ENCODE results near the gene PRKCA. TPM values are rescaled to one million over a fixed set of nuclear protein-coding genes. Genes with fewer than 3 reads are reported as not detected.
"Not testable (repeated sequence)": the region's sequence is repeated elsewhere in the genome, so short reads cannot be mapped to it uniquely, and the experiment has no call there.

Gene PRKCA
- total RNA-seq, 1 donor from 2014 or later: 29.0 TPM

DNA sequence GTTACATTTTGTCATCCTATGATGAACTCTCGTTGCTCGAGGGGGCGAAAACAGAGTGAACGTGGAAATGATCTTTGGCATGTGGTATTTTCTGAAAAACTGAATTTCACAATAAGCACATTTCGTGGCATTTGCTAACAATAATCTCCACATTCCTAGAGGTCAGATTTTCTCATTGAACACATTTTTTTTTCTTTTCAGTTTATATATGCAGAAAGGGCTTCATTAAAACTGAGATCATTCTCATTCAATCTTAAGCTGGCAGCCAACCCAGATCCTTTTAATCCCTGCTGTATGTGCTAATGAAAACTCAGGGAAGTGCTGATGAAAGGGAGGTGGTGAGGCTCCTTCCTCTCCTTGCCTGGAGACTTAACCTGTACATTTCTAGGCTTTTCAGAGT lies 52.6 kb downstream of the PRKCA start:
- TF ChIP-seq, protein P1, sequence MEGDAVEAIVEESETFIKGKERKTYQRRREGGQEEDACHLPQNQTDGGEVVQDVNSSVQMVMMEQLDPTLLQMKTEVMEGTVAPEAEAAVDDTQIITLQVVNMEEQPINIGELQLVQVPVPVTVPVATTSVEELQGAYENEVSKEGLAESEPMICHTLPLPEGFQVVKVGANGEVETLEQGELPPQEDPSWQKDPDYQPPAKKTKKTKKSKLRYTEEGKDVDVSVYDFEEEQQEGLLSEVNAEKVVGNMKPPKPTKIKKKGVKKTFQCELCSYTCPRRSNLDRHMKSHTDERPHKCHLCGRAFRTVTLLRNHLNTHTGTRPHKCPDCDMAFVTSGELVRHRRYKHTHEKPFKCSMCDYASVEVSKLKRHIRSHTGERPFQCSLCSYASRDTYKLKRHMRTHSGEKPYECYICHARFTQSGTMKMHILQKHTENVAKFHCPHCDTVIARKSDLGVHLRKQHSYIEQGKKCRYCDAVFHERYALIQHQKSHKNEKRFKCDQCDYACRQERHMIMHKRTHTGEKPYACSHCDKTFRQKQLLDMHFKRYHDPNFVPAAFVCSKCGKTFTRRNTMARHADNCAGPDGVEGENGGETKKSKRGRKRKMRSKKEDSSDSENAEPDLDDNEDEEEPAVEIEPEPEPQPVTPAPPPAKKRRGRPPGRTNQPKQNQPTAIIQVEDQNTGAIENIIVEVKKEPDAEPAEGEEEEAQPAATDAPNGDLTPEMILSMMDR (IDR thresholded peaks at IDR 0.05): no peak
- ATAC-seq (no peak), DNase-seq (no peak)
- Histone ChIP-seq H3K4me1 (peaks cover 13% of the 10 kb centered on the region), H3K27me3 (ENCODE audit: low read depth) (no peaks in the 10 kb centered on the region), H3K27ac (no peak overlapping the region), H3K9me3 (no peaks in the 10 kb centered on the region), H3K4me3 (no peak overlapping the region), H3K36me3 (no peaks in the 10 kb centered on the region)
- intact Hi-C loops (cut with DNase I): no loop called here

DNA sequence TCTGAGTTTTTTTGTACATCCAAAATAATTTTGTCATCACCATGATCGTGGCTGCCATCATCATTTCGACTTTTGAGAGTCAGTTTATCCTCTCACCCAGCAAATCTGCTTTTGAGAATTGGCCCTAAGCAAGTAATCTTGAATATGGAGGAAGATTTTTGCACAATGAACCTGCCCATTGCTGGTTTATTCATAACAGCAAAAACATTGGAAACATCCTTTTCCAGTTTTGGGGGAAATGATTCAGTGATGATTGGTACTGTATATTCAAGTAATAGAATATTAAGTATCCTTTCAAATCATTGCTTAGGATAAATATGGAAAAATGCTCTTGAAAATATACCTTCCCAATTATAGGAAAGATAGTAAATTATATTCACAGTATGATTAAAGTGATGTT lies 53.1 kb downstream of the PRKCA start:
- no peak for ATAC-seq
- TF ChIP-seq, protein P1 (IDR thresholded peaks at IDR 0.05): no peak
- intact Hi-C loops (cut with DNase I): no loop called here

DNA sequence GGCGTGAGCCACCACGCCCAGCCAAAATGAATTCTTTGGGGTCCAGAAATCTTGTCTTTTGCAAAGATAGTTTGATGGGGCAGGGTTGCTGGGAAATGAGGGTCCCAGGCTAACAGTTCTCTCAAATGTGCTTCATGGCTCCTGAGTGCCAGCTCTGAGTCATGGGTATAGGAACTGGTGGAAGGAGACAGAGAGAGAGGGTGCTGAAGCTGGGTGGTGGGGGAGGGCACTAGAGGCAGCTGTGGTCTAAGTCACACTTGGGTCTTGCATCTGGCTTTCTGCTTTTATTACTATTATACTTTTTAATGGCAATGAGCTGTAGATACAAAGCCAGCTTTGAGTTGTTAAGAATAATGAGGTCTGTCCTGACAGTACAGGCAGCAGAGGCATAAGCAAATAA lies 54.6 kb downstream of the PRKCA start:
- ATAC-seq: no peak
- no peak overlapping the region for H3K4me3 ChIP-seq
- TF ChIP-seq, protein P1 (IDR thresholded peaks at IDR 0.05): no peak

More for the DNA sequence above, 53.1 kb downstream of the PRKCA start:
- Histone ChIP-seq H3K9me3 (no peaks in the 10 kb centered on the region), H3K27me3 (ENCODE audit: low read depth) (no peaks in the 10 kb centered on the region), H3K36me3 (no peaks in the 10 kb centered on the region), H3K27ac (no peak overlapping the region), H3K4me1 (peaks cover 7% of the 10 kb centered on the region), H3K4me3 (no peak overlapping the region)
- no peak for DNase-seq

DNA sequence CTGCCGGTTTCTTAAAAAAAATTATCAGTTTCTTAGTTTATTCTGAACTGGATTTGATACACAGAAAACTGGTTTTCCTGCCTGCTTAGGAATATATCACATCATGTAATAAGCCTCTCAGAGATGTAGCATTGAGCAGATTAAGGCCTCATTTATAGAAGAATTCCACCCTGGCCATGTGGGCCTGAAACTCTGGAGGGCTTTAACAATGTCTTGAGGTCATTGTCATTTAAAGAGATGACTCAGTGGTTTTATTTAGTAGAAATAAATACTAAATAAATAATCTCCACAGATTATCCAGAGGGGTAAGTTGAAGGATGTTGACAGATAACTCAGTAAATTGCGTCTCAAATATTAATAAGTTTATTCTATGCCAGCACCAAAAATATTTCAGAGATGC lies 56.9 kb downstream of the PRKCA start:
- Histone ChIP-seq H3K9me3 (no peaks in the 10 kb centered on the region), H3K27ac (no peak overlapping the region), H3K4me3 (no peak overlapping the region), H3K4me1 (no peaks in the 10 kb centered on the region), H3K36me3 (no peaks in the 10 kb centered on the region), H3K27me3 (ENCODE audit: low read depth) (no peaks in the 10 kb centered on the region)
- DNase-seq (no peak), ATAC-seq (no peak)
- TF ChIP-seq, protein P1 (IDR thresholded peaks at IDR 0.05): no peak
- intact Hi-C loops (cut with DNase I): no loop called here

More for the DNA sequence above, 54.6 kb downstream of the PRKCA start:
- Histone ChIP-seq H3K4me1 (no peaks in the 10 kb centered on the region), H3K27ac (no peak overlapping the region), H3K9me3 (no peaks in the 10 kb centered on the region), H3K36me3 (no peaks in the 10 kb centered on the region), H3K27me3 (ENCODE audit: low read depth) (no peaks in the 10 kb centered on the region)
- intact Hi-C loops (cut with DNase I): no loop called here
- no peak for DNase-seq

DNA sequence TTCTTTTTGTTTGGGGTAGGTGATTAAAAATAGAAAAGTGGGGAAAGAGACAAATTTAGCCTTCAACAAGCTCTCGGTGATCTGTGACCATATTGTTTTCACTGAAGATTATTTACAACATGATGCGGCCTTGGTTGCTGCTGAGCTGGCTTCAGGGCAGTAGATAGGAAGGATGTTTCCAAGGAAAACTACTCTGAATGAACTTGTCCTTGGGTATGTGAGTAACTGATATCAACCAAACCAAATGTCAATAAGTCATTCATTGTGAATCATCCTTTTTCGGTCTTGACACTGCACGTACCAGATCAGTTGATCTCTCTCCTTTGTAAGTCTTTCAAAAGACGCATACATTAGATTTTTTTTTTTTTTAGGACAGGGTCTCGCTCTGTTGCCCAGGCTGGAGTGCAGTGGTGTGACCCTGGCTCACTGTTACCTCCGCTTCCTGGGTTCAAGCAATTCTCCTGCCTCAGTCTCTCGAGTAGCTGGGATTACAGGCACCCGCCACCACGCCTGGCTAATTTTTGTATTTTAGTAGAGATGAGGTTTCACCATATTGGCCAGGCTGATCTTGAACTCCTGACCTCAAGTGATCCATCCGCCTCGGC lies 58.6 kb downstream of the PRKCA start:
- H3K27me3 ChIP-seq (ENCODE audit: low read depth); H3K4me3 ChIP-seq; DNase-seq; intact Hi-C loops (cut with DNase I); H3K36me3 ChIP-seq; H3K27ac ChIP-seq; ATAC-seq; H3K4me1 ChIP-seq; H3K9me3 ChIP-seq: not testable (repeated sequence)

DNA sequence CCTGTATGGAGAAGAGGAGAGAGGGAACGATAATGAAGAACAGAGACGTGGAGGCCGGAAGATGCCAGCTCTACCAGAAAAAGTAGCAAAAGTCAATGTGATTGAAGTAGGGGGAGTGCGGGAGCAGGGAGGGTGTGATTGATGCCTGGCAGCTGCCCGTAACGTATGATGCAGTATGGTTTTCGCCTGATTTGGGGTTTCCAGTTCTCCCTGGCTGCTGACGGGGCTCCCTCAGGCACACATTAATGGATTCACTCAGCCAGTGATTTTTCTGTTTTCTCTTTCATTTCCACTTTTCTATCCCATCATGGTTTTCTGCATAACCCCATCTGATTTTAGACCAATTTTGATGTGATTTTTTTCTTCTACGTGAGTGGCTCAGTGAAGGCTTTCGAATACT lies 62.1 kb downstream of the PRKCA start:
- Histone ChIP-seq H3K27me3 (ENCODE audit: low read depth) (no peaks in the 10 kb centered on the region), H3K4me3 (no peak overlapping the region), H3K36me3 (no peaks in the 10 kb centered on the region), H3K4me1 (no peaks in the 10 kb centered on the region), H3K9me3 (no peaks in the 10 kb centered on the region), H3K27ac (no peak overlapping the region)
- intact Hi-C loops (cut with DNase I): no loop called here
- DNase-seq (no peak), ATAC-seq (no peak)
- TF ChIP-seq, protein P1 (IDR thresholded peaks at IDR 0.05): no peak
